PC-3 (cell line): ENCODE data around the gene GINS2. TPM values are rescaled to one million over a fixed set of nuclear protein-coding genes. Genes with fewer than 3 reads are reported as not detected.

Source experiments
- ATAC-seq: fragments of 200-7000 bp; cut with Tn5 transposase; 2 replicates; pipeline ENCODE4 v1.9.1; 2020; ENCODE audit warnings: mild to moderate bottlenecking, moderate library complexity
- BruUV-seq: library from RNA; stranded (reverse); fragments of 400-500 nt; replicated peaks from 2 replicates; lab custom pipeline; 2021; lab: Mats Ljungman, UMichigan
- CTCF ChIA-PET: fragments of 300-600 bp; sonication (Branson Sonifier 250); formaldehyde crosslinking; loops from one replicate; lab custom pipeline; 2022; ENCODE audit warnings: antibody characterized with exemption; lab: Charles Lee
- POLR2A ChIA-PET: fragments of 300-600 bp; sonication (Branson Sonifier 250); formaldehyde crosslinking; loops from one replicate; lab custom pipeline; 2022; ENCODE audit warnings: antibody characterized with exemption; ENCODE audit not compliant: unreplicated experiment; lab: Charles Lee
- DNase-seq: peaks from one replicate; pipeline ENCODE4 v3.0.0-alpha.2; 2015
- H2AFZ ChIP-seq: fragments of 300-600 bp; sonication (generic); 2 replicates; pipeline ENCODE4 v1.6.0; 2016; ENCODE audit warnings: antibody characterized with exemption, low read length
- H3F3A ChIP-seq: fragments of 300-600 bp; sonication (generic); one replicate; pipeline ENCODE4 v1.6.0; 2017; ENCODE audit warnings: antibody characterized with exemption, low read length, control low read depth, mild to moderate bottlenecking; ENCODE audit not compliant: unreplicated experiment
- H3K27ac ChIP-seq: fragments of 300-600 bp; sonication (generic); 2 replicates; pipeline ENCODE4 v1.5.1; 2016; ENCODE audit warnings: mild to moderate bottlenecking, low read length
- H3K27me3 ChIP-seq: fragments of 300-600 bp; sonication (generic); 2 replicates; pipeline ENCODE4 v1.6.1; 2016; ENCODE audit warnings: low read length, mixed read lengths
- H3K36me3 ChIP-seq: fragments of 300-600 bp; sonication (generic); 2 replicates; pipeline ENCODE4 v1.6.1; 2016; ENCODE audit warnings: low read depth, mixed run types, low read length, mixed read lengths
- H3K4me1 ChIP-seq: fragments of 300-600 bp; sonication (generic); 2 replicates; pipeline ENCODE4 v1.5.1; 2016; ENCODE audit warnings: low read length; ENCODE audit not compliant: insufficient read depth
- H3K4me2 ChIP-seq: fragments of 300-600 bp; sonication (generic); 2 replicates; pipeline ENCODE4 v1.6.0; 2016; ENCODE audit warnings: low read length
- H3K4me3 ChIP-seq: fragments of 300-600 bp; sonication (generic); 2 replicates; pipeline ENCODE4 v1.5.1; 2016; ENCODE audit warnings: mild to moderate bottlenecking, low read length, mixed read lengths
- H3K79me2 ChIP-seq: fragments of 300-600 bp; sonication (generic); 2 replicates; pipeline ENCODE4 v1.6.1; 2017; ENCODE audit warnings: low read length, mixed read lengths
- H3K9ac ChIP-seq: fragments of 300-600 bp; sonication (generic); 2 replicates; pipeline ENCODE4 v1.6.0; 2016; ENCODE audit warnings: mild to moderate bottlenecking, low read length
- H3K9me2 ChIP-seq: fragments of 300-600 bp; sonication (generic); replicated peaks from 2 replicates; pipeline ENCODE4 v1.6.1; 2016; ENCODE audit warnings: mixed run types, low read length, mixed read lengths
- H3K9me3 ChIP-seq: fragments of 300-600 bp; sonication (generic); 2 replicates; pipeline ENCODE4 v1.6.1; 2016; ENCODE audit warnings: low read length, mixed read lengths
- H4K20me1 ChIP-seq: fragments of 300-600 bp; sonication (generic); 2 replicates; pipeline ENCODE4 v1.6.1; 2016; ENCODE audit warnings: low read length, mixed read lengths
- CTCF ChIP-seq: fragments of 300-600 bp; sonication (generic); conservative IDR thresholded peaks from 2 replicates; pipeline ENCODE4 v1.5.1; 2017; ENCODE audit warnings: antibody characterized with exemption, low read depth, mild to moderate bottlenecking, low read length
- EZH2 ChIP-seq: fragments of 300-600 bp; sonication (generic); IDR thresholded peaks from one replicate; pipeline ENCODE4 v1.6.1; 2017; ENCODE audit warnings: antibody characterized with exemption, mild to moderate bottlenecking, low read length; ENCODE audit not compliant: unreplicated experiment
- EZH2phosphoT487 ChIP-seq: fragments of 300-600 bp; sonication (generic); IDR thresholded peaks from 2 replicates; pipeline ENCODE4 v1.6.1; 2018; ENCODE audit warnings: mild to moderate bottlenecking, antibody characterized with exemption, low read length, borderline replicate concordance
- intact Hi-C: fragments of 100-400 bp; cut with micrococcal nuclease; formaldehyde crosslinking; loops from 2 replicates; pipeline ENCODE4 v1.9.0; 2023
- total RNA-seq: library from RNA; depleted of rRNA; stranded (reverse); fragments of >200 nt; gene quantifications from 2 replicates; pipeline ENCODE4 v1.2.3, GENCODE V29; 2014

Gene GINS2
- total RNA-seq, 1 experiment from 2014 or later = 28.7 TPM

- no peaks in the 10 kb centered on the region for H3K27me3 ChIP-seq
- no peak overlapping the region for H3K4me2 ChIP-seq
- CTCF ChIA-PET = no interaction called here
- no peaks in the 10 kb centered on the region for H3K4me1 ChIP-seq
- H3K9me3 ChIP-seq = no peaks in the 10 kb centered on the region
- no peak overlapping the region for H2AFZ ChIP-seq
- BruUV-seq = no TSS peak
- POLR2A ChIA-PET = no interaction called here
- H3K36me3 ChIP-seq = peaks cover 34% of the 10 kb centered on the region
- ATAC-seq (no peak), DNase-seq (no peak)
- H3F3A ChIP-seq = no peaks in the 10 kb centered on the region
- H3K79me2 ChIP-seq = no peaks in the 10 kb centered on the region
- no peaks in the 10 kb centered on the region for H4K20me1 ChIP-seq
- no peaks in the 10 kb centered on the region for H3K9me2 ChIP-seq
- no peak for TF ChIP-seq EZH2
- no peak for TF ChIP-seq EZH2phosphoT487
- TF ChIP-seq CTCF = no peak
- intact Hi-C loops = loop anchor here (5.0 kb wide), 1 partner anchor 86 kb away; no protein-coding TSS in a partner anchor
- no peak overlapping the region for H3K4me3 ChIP-seq
- no peak overlapping the region for H3K27ac ChIP-seq
- no peak overlapping the region for H3K9ac ChIP-seq
These were observed 12.3 kb downstream of the GINS2 start for GRCh38 chr16:85676466-85676865.

- H3K4me1 ChIP-seq = no peaks in the 10 kb centered on the region
- POLR2A ChIA-PET = no interaction called here
- H3K4me3 ChIP-seq = no peak overlapping the region
- no peak overlapping the region for H3K9ac ChIP-seq
- no peak for DNase-seq
- H3F3A ChIP-seq = no peaks in the 10 kb centered on the region
- H3K9me3 ChIP-seq = no peaks in the 10 kb centered on the region
- CTCF ChIA-PET = no interaction called here
- no TSS peak for BruUV-seq
- no peaks in the 10 kb centered on the region for H4K20me1 ChIP-seq
- TF ChIP-seq EZH2 (no peak), CTCF (peak; percentile 54)
- no peaks in the 10 kb centered on the region for H3K79me2 ChIP-seq
- no peaks in the 10 kb centered on the region for H3K27me3 ChIP-seq
- no peak overlapping the region for H2AFZ ChIP-seq
- H3K9me2 ChIP-seq = no peaks in the 10 kb centered on the region
- no peak overlapping the region for H3K4me2 ChIP-seq
- peak; percentile 75 for ATAC-seq
- intact Hi-C loops = loop anchor here (5.0 kb wide), 1 partner anchor 87 kb away; no protein-coding TSS in a partner anchor
- H3K27ac ChIP-seq = no peak overlapping the region
- peaks cover 33% of the 10 kb centered on the region for H3K36me3 ChIP-seq
These were observed 13.4 kb downstream of the GINS2 start for GRCh38 chr16:85675251-85675874.

GRCh38 chr16:85674828-85675227, 13.9 kb downstream of the GINS2 start:
- no peak overlapping the region for H3K4me2 ChIP-seq
- no peaks in the 10 kb centered on the region for H3K27me3 ChIP-seq
- BruUV-seq = no TSS peak
- no peak overlapping the region for H3K4me3 ChIP-seq
- H3K79me2 ChIP-seq = no peaks in the 10 kb centered on the region
- POLR2A ChIA-PET = no interaction called here
- no peak overlapping the region for H2AFZ ChIP-seq
- intact Hi-C loops = loop anchor here (5.0 kb wide), 1 partner anchor 87 kb away; no protein-coding TSS in a partner anchor
- CTCF ChIA-PET = no interaction called here
- DNase-seq = no peak
- no peak overlapping the region for H3K27ac ChIP-seq
- ATAC-seq = no peak
- H3F3A ChIP-seq = no peaks in the 10 kb centered on the region
- H3K9me2 ChIP-seq = no peaks in the 10 kb centered on the region
- H3K9ac ChIP-seq = no peak overlapping the region
- TF ChIP-seq EZH2 (no peak), CTCF (no peak), EZH2phosphoT487 (no peak)
- peaks cover 36% of the 10 kb centered on the region for H3K36me3 ChIP-seq
- no peaks in the 10 kb centered on the region for H3K4me1 ChIP-seq
- no peaks in the 10 kb centered on the region for H4K20me1 ChIP-seq
- no peaks in the 10 kb centered on the region for H3K9me3 ChIP-seq
